ENCODE data around the gene KCNK5. TPM values are rescaled to one million over a fixed set of nuclear protein-coding genes. Genes with fewer than 3 reads are reported as not detected.

KCNK5 gene
- total RNA-seq, 1 donor = 18.6 TPM

DNA sequence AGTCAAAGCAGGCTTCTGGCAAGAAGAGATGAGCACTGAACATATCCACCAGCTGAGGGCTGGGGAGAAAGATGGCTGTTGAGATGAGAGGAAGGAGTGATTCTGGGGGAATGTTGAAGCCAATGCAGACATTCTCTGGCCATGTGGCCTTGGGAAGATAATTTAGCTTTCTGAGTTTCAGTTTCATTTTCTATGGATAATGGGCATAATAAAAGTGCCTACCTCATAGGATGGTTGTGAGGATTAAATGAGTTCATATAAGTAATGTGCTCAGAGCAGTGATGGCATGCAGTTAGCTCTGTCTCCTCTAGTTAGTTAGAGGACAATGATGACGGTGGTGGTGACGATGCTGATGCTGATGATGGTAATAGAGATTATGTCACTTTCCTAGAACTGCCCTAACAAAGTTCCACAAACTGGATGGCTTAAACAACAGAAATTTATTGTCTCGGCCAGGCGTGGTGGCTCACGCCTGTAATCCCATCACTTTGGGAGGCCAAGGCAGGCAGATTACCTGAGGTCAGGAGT, 18.5 kb upstream of the KCNK5 start:
- DNase-seq (ENCODE audit: low read depth in 2 of 3, low spot score in 2 of 3) = no peak

DNA sequence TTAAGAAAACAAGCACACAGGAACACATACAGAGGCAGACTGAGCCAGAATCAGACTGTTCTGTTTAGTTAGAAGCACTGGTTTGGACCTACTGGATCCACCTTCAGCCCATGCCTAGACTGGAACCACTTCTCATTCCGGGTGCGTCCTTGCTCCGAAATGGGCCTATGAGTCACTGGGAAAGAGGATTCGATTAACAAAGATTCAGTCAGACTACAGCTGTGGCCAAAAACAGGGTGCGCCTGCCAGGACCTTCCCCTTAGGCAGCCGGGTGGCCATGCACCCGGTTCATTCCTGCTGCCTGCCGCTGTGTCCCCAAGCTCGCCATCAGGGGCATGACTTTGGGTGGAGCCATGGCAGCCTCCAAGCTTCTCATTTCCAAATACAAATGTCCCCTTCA, 14.5 kb upstream of the KCNK5 start:
- DNase-seq (ENCODE audit: low read depth in 2 of 3, low spot score in 2 of 3) = no peak

DNA sequence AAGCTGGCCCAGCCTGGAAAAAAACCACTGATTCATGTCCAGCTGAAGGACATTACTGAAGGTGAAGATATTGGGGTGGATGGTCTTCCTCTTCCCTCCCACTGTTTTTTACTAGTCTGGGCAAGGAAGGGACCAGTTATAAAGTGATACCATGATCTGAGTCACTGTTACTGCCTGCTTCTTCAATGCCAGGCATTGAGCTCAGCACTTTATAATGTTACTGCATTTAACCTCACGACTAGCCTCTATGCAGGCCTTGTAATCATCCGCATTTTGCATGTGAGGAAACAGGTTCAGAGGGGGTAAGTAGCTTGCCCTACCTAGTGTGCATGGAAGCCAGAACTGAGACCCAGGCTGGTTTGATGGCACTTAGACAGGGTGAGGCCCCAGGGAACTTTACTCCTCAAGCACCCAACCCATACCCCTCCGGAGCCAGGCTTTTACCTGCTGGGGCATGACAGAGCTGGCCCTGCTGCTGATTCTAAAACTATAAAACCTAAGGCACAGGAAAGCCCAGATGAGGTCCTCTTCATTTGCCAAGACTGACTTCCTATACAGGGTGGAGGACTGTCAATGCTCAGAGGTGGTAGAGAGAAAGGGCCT, 11.0 kb upstream of the KCNK5 start:
- no peak for DNase-seq (ENCODE audit: low read depth in 2 of 3, low spot score in 2 of 3)

DNA sequence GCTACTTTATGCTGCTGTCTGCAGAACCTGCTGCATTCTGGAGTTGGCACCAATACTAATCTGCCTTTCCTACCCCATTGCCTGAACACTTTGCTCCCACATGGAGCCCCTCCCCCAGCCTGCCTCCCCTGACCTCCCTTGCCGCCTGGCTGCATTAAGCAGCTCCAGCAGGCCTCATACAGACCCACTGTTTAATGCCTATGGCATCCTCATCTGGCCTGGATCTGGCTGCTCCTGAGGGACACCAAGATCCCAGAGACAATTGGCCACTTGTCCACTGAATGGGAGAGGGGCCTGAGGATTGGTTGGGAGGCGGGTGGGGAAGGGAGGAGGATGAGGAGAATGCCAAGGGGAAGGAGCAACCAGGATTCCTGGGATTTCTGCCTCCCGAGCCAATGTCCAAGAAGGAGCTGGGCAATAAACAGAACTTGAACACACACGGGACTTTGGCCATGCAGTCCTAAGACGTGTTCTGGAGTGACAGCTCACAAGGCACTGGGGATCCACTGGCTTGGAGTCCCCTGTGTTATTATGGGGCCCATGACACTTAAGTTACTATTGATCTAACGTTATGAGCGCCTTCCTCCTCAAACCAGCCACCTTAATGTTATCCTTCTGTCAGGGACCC, 10.4 kb upstream of the KCNK5 start:
- no peak for DNase-seq (ENCODE audit: low read depth in 2 of 3, low spot score in 2 of 3)

DNA sequence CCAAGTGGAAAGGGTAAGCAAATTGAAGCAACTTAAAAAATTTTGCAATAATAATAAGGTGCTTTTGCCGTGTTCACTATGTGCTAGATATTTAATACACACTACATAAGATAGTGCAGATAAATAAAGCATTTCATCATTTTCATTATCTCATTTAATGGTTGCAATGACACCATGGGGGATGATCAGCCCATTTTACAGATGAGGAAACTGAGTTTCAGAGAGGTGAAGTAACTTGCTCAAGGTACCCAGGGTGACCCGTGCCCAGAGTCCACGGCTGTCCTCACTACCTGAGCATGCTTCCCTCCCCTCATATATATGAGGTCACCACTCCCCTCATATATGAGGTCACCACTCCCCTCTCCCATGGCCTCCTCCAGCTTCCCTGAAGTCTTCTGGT, 7.5 kb upstream of the KCNK5 start:
- DNase-seq (ENCODE audit: low read depth in 2 of 3, low spot score in 2 of 3) = no peak

DNA sequence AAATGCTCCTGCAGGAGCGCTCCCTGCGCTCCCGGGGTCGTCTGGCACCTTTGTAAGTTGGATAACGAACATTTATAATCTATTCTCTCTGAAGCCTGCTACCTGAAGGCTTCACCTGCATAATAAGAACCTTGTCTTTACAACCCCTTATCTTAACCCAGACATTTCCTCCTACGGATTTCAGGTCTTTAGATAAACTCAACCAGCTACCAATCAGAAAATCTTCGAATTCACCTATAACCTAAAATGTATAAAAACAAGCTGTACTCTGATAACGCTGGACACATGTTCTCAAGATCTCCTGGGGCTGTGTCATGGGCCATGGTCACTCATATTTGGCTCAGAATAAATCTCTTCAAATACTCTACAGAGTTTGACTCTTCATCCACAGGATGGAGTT, 4.1 kb upstream of the KCNK5 start:
- DNase-seq (ENCODE audit: low read depth in 2 of 3, low spot score in 2 of 3) = no peak

DNA sequence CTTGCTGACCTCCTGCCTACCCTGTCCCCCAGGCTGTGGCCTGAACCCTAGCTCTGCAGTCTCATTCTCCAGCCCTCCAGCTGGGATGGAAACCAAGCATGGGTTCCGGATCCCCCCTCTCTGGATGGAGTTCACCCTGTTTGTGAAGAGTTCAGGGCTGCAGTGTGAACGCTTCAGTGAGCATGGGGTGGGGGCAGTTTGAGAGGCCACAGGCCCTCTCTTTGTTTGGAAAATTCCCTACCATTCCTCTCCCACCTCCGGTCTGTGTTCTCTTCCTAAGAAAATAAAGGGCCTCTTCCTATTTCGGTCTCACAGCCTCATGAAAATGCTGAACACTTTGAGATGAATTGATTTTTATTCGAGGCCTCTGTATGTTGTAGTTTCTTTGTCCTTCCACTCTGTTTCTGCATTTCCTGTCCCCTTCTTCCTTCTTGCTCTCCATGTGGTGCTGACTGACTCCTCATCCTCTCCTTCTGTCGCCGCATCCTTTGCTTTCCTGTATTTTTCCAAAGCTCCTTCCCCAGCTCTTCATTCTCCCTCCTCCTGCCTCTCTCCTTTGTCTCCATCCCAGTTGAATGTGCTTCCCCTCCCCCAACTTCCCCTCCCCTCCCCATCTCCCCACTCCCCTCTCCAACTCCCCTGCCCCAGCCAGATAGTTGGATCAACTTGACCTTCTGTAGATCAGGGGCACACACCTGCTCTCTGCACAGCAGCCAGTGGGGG, 2.4 kb upstream of the KCNK5 start:
- DNase-seq (ENCODE audit: low read depth in 2 of 3, low spot score in 2 of 3) = no peak

DNA sequence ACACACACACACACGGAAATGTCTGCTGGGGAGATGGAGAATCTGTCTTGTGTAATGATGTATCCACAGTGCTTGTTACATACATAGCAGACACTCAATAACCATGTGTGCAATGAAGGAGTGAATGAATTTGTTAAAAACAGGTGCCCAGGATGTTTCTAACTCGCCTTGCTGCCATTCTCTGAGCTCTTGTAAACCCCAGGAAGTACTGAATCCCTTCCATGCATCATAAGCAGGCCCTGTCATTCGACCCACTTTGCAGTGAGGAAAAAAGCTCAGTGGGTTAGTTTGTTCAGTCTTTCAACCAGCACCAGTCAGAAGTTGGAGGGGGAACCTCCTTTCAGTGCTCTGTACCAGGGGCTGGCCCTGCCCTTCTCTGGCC, 1.4 kb upstream of the KCNK5 start:
- no peak for DNase-seq (ENCODE audit: low read depth in 2 of 3, low spot score in 2 of 3)

DNA sequence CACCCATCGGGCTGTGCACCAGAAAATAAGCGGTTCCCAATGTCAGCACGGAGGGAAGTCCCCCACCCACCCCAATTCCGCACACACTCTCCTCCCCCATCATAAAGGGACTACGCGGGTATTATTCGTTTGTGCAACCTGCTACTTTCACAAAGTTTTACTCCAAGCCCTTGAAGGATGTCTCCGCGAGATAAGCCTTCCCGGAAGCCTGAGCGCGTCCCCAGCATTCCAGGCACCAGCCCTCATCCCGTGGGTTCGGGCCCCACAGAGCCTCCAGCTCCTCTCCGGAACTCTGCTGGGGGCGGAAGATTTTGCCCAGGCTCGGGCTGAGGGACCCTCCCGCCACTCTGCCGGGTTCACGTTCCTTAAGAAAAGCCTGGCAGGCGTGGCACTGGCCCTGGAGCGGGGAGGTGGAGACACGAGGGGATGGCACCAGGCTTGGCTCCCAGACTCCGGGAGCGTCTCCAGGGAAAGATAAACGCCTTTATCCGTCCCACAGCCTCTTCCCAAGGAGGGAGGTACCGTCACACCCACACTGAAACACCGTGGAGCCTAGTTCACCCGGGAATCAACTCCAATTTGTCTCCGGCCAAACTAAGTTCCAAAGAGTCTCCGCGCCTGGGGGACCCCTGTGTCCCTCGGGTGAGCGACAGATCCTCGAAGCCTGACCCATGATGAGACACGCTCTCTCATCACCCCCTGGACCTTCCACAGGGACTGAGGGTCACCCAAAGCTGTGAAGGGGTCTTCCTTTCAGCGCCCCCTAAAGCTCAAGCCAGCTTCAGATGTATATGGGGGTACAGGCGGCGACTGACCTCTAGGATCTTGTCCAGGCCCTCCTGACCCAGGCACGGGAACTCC, 934 bp downstream of the KCNK5 start:
- no peak for DNase-seq (ENCODE audit: low read depth in 2 of 3, low spot score in 2 of 3)

DNA sequence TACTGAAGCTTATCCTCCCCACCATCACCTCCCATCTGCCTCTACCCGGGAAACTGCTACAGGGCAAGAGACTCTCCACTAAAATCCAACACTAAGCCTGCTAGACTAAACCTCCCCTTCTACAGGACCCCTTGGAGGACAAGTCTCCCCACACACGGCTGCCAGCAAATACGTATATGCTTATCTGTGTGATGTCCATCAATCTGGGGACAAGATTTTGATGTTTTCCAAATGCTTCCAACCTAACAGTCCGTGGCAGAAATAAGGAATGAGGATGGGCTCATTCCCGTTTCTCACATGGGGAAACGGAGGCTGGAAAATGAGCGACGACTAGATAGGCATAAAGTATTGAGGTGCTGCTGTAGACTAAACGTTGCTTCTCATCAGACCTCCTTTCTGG, 1.8 kb downstream of the KCNK5 start:
- DNase-seq (ENCODE audit: low read depth in 2 of 3, low spot score in 2 of 3) = no peak

DNA sequence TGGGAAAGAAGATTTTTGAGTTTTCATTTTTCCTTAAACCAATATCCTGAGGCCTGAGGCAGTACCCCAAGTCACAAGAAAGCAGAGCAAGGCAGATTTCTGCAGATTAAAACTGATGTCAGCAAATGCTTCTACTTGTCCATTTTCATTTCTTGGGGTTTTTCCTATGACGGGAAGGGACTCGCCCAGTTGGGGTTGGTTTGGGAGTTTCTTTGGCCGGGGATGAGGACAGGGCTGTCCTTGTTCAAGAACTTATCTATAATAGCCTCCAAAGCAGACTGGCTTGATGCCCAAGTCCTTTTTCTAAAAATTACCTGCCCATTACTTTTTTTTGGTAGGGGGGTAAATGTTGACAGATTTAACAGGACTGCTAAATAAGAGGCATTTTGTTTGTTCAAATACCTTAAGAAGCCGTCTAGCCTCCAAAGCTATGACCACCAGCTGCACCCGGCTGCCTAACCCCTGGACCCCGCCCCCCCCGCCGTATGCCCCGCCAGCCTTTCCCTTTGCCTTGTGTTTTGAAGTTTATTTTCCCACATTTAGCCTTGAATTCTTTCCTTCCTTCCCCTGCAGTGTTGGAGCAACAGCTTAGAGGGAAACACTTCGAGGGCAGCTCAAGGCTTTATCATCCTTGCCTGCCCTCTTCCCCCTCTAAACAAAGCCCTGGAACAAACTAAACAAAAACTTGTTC, 2.5 kb downstream of the KCNK5 start:
- DNase-seq (ENCODE audit: low read depth in 2 of 3, low spot score in 2 of 3) = no peak

DNA sequence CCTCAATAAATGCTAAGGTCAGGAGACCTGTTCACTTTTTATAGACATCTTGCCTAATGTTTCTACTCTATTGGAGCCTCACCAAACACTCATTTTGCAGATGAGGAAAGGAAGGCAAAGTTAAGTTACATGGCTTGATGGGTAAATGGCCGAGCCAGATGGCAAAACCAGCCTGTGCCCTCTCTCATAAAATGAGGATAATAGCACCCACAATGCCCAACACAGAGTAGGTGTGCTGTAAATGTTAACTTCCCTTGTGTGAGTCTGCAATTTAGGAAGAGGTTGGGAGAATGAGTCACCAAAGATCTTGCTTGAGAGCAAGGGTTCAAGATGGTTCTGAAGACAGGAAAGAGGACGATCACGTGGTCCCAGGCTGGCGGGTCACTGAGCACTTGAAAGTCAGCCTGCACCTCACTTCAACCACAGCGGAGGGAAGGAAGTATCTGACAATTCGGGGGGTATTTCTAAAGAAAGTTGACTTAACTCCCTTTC, 3.3 kb downstream of the KCNK5 start:
- peak in 2 of 3 donors; percentile 65 to 71 for DNase-seq (ENCODE audit: low read depth in 2 of 3, low spot score in 2 of 3)

DNA sequence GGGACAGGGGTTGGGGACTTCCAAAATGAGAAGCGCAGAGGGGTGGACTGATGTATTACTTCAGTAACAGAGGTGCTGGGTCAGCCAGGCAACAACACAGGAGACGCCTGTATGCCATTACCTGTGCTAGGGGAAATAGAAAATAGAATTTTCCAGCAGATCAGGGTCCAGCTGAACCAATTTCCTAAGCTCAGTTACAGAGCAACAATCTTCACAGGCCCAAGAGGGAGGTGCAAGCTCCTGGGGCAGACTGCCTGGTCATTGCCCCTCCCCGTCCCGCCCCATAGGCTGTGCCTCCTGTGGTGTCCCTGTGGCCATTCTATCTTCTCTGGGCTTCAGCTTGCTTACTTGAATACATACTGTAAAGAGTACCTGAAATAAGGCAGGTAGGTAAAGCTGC, 3.7 kb downstream of the KCNK5 start:
- DNase-seq (ENCODE audit: low read depth in 2 of 3, low spot score in 2 of 3) = no peak

DNA sequence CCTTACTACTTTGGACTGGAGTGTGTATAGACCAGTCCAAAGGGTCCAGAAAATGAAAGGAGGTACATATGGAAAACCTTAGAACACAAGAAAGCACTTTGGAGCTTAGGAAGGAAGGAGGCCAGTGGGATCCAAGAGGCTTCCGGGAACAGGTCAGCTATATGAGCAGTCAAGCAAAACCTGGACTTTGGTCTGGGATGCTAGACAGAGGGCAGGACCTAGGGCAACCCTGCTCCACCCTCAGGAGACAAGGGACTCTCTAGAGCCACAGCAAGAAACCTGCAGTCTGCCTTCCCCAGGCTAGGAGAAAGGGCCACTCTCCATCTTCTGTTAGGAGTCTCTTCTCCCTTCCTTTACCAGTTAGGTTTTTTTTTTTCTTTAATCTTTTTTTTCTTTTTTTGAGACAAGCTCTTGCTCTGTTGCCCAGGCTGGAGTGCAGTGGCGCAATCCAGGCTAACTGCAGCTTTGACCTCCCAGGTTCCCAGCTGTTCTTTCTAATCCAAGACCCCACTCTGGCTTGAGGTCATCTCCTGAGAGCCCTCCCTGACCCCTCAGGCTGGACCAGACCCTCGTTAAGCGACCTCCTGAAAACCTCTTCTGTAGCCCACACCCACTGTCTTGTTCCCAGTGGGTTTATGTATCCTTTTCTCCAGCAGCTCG, 4.6 kb downstream of the KCNK5 start:
- no peak for DNase-seq (ENCODE audit: low read depth in 2 of 3, low spot score in 2 of 3)

DNA sequence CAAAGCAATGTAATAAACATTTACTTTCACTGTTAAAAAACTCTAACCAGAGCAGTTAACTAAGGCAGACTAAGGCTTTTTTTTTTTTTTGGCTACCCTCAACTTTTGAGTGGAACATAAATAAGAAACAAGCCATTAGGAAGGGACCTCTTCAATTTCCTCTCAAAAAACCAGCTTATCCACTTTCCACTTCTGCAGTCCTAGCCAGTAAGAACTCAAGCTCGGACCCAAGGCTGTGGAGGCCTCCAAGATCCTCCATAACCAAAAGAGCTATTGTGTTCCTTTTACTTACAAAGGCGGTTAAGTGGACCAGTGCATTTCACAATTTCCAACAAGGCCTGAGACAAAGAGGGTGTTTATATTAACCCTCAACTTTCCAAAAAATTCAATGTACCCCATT, 5.3 kb downstream of the KCNK5 start:
- no peak for DNase-seq (ENCODE audit: low read depth in 2 of 3, low spot score in 2 of 3)

DNA sequence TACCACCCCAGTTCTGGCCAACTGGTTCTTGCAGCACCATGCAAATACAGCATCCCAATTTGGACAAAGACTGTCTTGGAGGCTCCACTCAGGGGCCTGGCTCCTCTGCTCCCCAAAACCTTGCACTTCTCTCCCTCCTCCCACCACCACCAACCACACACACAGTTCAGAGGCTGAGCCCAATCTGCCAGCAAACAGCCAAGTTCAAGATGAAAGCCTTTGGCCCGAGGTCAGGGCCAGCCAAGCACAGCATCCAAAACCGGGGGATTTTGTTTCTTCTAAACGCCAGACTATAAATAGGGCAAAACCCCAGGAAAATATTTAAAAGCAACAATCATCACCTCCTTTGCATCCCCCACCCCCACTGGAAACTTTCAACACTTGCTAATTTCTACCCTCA, 5.7 kb downstream of the KCNK5 start:
- no peak for DNase-seq (ENCODE audit: low read depth in 2 of 3, low spot score in 2 of 3)

DNA sequence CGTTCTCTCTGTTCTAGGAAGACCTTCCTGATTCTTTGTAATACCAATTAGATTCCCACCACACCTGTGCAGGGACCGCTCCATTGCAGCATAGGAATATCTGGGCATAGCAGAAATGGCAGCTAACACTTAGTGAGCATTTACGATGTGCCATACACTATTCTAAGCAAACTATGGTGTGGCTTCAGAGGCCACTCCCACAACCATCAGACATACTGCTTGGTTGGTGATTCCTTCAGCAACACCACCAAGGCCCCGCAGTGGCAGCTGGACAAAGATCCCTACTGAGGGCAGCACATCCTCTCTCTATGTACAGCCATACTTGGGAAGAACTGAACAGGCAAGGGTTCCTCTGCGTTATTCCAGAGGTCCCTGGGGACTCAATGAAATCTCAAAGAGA, 6.2 kb downstream of the KCNK5 start:
- DNase-seq (ENCODE audit: low read depth in 2 of 3, low spot score in 2 of 3) = no peak

DNA sequence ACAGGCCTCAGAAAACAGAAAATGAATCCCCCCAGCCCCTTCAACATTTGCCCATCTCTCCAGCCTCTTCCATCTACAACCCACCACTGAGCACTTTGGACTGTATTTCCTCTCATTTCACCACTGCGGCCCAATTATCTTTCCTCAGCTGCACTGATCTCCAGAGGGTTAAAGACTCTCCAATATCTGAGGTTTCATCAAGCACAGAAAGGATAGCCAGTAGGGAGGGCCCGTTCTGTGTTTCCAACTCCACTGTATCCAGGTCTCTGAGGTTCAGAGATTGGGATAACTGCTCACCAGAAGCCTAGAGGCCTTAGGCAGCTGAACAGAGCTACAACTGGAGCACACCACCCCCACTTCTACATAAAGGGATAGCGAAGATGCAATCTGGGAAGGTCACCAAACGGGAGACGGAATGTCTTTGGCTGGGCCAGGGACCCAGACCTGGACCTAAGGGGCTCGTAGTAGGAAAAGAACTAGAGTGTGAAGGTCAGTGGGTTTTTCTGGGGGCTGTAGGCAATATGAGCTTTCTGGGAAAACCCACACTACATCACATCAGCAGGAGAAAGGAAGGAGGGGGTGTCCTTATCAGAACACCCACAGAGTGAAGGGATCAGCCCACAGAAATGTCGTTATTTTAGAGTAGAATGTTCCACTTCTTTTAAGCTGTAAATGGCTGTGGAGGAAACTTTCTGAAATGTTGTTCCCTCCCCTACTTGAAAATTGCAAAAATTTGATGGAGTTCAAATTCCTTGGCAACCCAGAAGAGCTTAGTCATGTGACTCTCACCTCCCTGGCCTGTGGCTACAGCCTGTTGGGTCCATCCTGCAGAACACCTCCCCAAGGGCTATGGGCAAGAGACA, 7.3 kb downstream of the KCNK5 start:
- peak in 1 of 3 donors; percentile 30 for DNase-seq (ENCODE audit: low read depth in 2 of 3, low spot score in 2 of 3)

DNA sequence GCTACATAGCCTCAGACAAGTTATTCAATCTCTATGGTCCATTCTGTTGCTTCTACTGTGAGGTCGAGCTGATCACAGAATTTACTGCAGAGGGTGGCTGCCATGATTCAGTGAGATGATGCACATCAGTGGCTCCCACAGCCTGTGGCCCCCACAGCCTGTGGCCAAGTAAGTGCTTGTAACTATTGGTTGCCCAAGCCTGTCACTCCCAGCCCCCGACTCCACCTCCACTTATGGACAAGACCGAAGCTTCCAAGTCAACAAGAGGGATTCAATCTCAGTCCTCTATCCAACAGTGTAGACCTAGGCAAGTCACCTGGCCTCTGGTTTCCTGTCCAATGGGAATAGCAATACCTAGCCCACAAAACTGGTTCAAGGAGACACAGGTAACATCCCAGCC, 8.2 kb downstream of the KCNK5 start:
- DNase-seq (ENCODE audit: low read depth in 2 of 3, low spot score in 2 of 3) = no peak

All from hematopoietic multipotent progenitor cell (in vitro differentiated cells).